GM23338 (cell line): ENCODE measurements around the gene CRADD. TPM values are rescaled to one million over a fixed set of nuclear protein-coding genes. Genes with fewer than 3 reads are reported as not detected.

ENCODE experiments used
- ATAC-seq: fragments of 200-7000 bp; cut with Tn5 transposase; 3 replicates; pipeline ENCODE4 v1.9.1; 2020
- DNase-seq: peaks from one replicate; pipeline ENCODE4 v3.0.0-alpha.2; 2015; ENCODE audit warnings: low spot score
- H2AFZ ChIP-seq: fragments of 200-600 bp; sonication (generic); 2 replicates; pipeline ENCODE4 v1.8.0; 2016; ENCODE audit warnings: antibody characterized with exemption, mild to moderate bottlenecking, moderate library complexity
- H3F3A ChIP-seq: fragments of 200-600 bp; sonication (generic); replicated peaks from 2 replicates; pipeline ENCODE4 v1.8.0; 2017; ENCODE audit warnings: antibody characterized with exemption, mixed run types, low read depth
- H3K27ac ChIP-seq: fragments of 200-600 bp; sonication (generic); 2 replicates; pipeline ENCODE4 v1.6.1; 2016; ENCODE audit warnings: low read depth
- H3K27me3 ChIP-seq: fragments of 200-600 bp; sonication (generic); 2 replicates; pipeline ENCODE4 v1.8.0; 2016; ENCODE audit warnings: mild to moderate bottlenecking, mixed run types, moderate library complexity; ENCODE audit not compliant: insufficient read depth
- H3K36me3 ChIP-seq: fragments of 200-600 bp; sonication (generic); 2 replicates; pipeline ENCODE4 v1.8.0; 2016; ENCODE audit warnings: mild to moderate bottlenecking; ENCODE audit not compliant: insufficient read depth
- H3K4me1 ChIP-seq: fragments of 200-600 bp; sonication (generic); 2 replicates; pipeline ENCODE4 v1.8.0; 2016; ENCODE audit warnings: mild to moderate bottlenecking, moderate library complexity; ENCODE audit not compliant: insufficient read depth
- H3K4me2 ChIP-seq: fragments of 200-600 bp; sonication (generic); 2 replicates; pipeline ENCODE4 v1.7.1; 2017; ENCODE audit warnings: mixed run types
- H3K4me3 ChIP-seq: fragments of 200-600 bp; sonication (generic); 2 replicates; pipeline ENCODE4 v1.6.1; 2016; ENCODE audit warnings: mixed run types
- H3K79me2 ChIP-seq: fragments of 200-600 bp; sonication (generic); replicated peaks from 2 replicates; pipeline ENCODE4 v1.8.0; 2017; ENCODE audit warnings: mild to moderate bottlenecking; ENCODE audit not compliant: insufficient read depth
- H3K9me2 ChIP-seq: fragments of 200-600 bp; sonication (generic); 2 replicates; pipeline ENCODE4 v1.8.0; 2017; ENCODE audit not compliant: insufficient read depth
- H4K20me1 ChIP-seq: fragments of 200-600 bp; sonication (generic); replicated peaks from 2 replicates; pipeline ENCODE4 v1.8.0; 2017; ENCODE audit warnings: mild to moderate bottlenecking; ENCODE audit not compliant: insufficient read depth
- H3K27ac Mint-ChIP-seq: 2 replicates; pipeline ENCODE4 v1.8.0; 2020; ENCODE audit warnings: inconsistent platforms, mild to moderate bottlenecking, moderate library complexity, mixed read lengths
- H3K27me3 Mint-ChIP-seq: 3 replicates; pipeline ENCODE4 v1.8.0; 2022; ENCODE audit warnings: low read depth, mild to moderate bottlenecking, moderate library complexity, mixed read lengths, inconsistent platforms; ENCODE audit not compliant: insufficient read depth, poor library complexity
- H3K36me3 Mint-ChIP-seq: 3 replicates; pipeline ENCODE4 v1.8.0; 2021; ENCODE audit warnings: low read depth, mild to moderate bottlenecking, inconsistent platforms, moderate library complexity, mixed read lengths
- H3K4me1 Mint-ChIP-seq: 3 replicates; pipeline ENCODE4 v1.8.0; 2020; ENCODE audit warnings: mild to moderate bottlenecking, inconsistent platforms, mixed read lengths
- H3K4me3 Mint-ChIP-seq: 3 replicates; pipeline ENCODE4 v1.8.0; 2021; ENCODE audit warnings: moderate library complexity, mild to moderate bottlenecking, inconsistent platforms, mixed read lengths
- H3K9me3 Mint-ChIP-seq: 3 replicates; pipeline ENCODE4 v1.8.0; 2020; ENCODE audit warnings: moderate library complexity, mild to moderate bottlenecking, inconsistent platforms, mixed read lengths
- CREB1 ChIP-seq: fragments of 250-450 bp; sonication (Bioruptor Pico); IDR thresholded peaks from 2 replicates; pipeline ENCODE4 v1.5.0; 2020; ENCODE audit warnings: low read depth, mild to moderate bottlenecking, moderate library complexity
- POLR2AphosphoS5 ChIP-seq: IDR thresholded peaks from 2 replicates; pipeline ENCODE4 v1.6.1; 2016; ENCODE audit warnings: antibody characterized with exemption, low read depth
- STAT1 ChIP-seq: IDR thresholded peaks from one replicate; pipeline ENCODE4 v1.6.1; 2016; ENCODE audit warnings: antibody characterized with exemption; ENCODE audit not compliant: unreplicated experiment
- ZNF114 ChIP-seq: fragments of 250-450 bp; sonication (Bioruptor Pico); IDR thresholded peaks from 2 replicates; pipeline ENCODE4 v1.5.0; 2020; ENCODE audit warnings: mild to moderate bottlenecking, moderate library complexity
- polyA plus RNA-seq: library from polyadenylated mRNA; unstranded; fragments of >200 nt; fragmentation: Nextera tagmentation; extraction: Ambion mirVana; gene quantifications from 2 replicates; pipeline ENCODE4 v1.2.1, GENCODE V29; 2016
- total RNA-seq: library from RNA; depleted of rRNA; stranded (reverse); fragments of >200 nt; shearing (Covaris generic); gene quantifications from 2 replicates; pipeline ENCODE4 v1.2.3, GENCODE V29; 2014
- TF ChIP-seq, protein P1 (sequence below): fragments of 250-450 bp; sonication (Bioruptor Pico); IDR thresholded peaks from 2 replicates; pipeline ENCODE4 v1.5.0; 2020; ENCODE audit warnings: mild to moderate bottlenecking, moderate library complexity
- TF ChIP-seq, protein P2 (sequence below): IDR thresholded peaks from 2 replicates; pipeline ENCODE4 v1.6.1; 2016; ENCODE audit warnings: antibody characterized with exemption

CRADD gene
- total and polyA plus RNA-seq, 2 experiments from 2014 or later, result 6.3 to 27.9 TPM

DNA sequence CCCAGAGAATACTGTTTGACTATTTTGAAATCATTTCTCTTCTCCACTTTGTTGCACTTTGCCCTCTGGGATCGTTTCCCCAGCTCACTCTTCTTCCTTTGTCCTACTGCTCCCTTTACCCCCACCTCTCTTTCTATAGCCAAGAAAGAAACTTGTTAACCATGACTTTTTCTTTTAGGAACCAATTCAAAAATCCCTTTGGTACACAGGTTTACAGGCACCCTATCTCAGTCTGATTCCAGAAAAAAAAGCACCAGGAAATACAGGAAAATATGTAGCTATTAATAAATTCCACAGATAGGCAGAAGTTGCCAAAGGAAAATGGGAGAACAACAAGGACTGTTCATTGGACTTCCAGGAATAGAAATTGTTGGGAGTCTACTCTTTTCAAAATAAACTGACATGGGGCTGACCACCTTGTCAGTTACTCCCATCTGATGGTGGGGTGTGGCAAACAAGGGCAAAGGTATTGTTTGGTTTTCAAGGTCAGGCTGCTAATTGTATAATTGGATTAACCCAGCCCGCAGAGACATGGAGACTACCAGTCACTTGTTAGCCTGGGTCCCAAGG lies 82.4 kb downstream of the CRADD start:
- Histone ChIP-seq H4K20me1 (no peaks in the 10 kb centered on the region), H3F3A (no peaks in the 10 kb centered on the region), H3K4me2 (no peak overlapping the region), H3K27me3 (no peaks in the 10 kb centered on the region), H3K27ac (no peak overlapping the region), H3K36me3 (no peaks in the 10 kb centered on the region), H3K4me1 (peaks cover 8% of the 10 kb centered on the region), H3K79me2 (no peaks in the 10 kb centered on the region), H2AFZ (no peak overlapping the region), H3K4me3 (no peak overlapping the region), H3K9me2 (no peaks in the 10 kb centered on the region)
- no peak for ATAC-seq
- TF ChIP-seq STAT1 (no peak), ZNF114 (CRISPR knock-in tag) (no peak), CREB1 (CRISPR knock-in tag) (no peak)
- TF ChIP-seq, protein P1, sequence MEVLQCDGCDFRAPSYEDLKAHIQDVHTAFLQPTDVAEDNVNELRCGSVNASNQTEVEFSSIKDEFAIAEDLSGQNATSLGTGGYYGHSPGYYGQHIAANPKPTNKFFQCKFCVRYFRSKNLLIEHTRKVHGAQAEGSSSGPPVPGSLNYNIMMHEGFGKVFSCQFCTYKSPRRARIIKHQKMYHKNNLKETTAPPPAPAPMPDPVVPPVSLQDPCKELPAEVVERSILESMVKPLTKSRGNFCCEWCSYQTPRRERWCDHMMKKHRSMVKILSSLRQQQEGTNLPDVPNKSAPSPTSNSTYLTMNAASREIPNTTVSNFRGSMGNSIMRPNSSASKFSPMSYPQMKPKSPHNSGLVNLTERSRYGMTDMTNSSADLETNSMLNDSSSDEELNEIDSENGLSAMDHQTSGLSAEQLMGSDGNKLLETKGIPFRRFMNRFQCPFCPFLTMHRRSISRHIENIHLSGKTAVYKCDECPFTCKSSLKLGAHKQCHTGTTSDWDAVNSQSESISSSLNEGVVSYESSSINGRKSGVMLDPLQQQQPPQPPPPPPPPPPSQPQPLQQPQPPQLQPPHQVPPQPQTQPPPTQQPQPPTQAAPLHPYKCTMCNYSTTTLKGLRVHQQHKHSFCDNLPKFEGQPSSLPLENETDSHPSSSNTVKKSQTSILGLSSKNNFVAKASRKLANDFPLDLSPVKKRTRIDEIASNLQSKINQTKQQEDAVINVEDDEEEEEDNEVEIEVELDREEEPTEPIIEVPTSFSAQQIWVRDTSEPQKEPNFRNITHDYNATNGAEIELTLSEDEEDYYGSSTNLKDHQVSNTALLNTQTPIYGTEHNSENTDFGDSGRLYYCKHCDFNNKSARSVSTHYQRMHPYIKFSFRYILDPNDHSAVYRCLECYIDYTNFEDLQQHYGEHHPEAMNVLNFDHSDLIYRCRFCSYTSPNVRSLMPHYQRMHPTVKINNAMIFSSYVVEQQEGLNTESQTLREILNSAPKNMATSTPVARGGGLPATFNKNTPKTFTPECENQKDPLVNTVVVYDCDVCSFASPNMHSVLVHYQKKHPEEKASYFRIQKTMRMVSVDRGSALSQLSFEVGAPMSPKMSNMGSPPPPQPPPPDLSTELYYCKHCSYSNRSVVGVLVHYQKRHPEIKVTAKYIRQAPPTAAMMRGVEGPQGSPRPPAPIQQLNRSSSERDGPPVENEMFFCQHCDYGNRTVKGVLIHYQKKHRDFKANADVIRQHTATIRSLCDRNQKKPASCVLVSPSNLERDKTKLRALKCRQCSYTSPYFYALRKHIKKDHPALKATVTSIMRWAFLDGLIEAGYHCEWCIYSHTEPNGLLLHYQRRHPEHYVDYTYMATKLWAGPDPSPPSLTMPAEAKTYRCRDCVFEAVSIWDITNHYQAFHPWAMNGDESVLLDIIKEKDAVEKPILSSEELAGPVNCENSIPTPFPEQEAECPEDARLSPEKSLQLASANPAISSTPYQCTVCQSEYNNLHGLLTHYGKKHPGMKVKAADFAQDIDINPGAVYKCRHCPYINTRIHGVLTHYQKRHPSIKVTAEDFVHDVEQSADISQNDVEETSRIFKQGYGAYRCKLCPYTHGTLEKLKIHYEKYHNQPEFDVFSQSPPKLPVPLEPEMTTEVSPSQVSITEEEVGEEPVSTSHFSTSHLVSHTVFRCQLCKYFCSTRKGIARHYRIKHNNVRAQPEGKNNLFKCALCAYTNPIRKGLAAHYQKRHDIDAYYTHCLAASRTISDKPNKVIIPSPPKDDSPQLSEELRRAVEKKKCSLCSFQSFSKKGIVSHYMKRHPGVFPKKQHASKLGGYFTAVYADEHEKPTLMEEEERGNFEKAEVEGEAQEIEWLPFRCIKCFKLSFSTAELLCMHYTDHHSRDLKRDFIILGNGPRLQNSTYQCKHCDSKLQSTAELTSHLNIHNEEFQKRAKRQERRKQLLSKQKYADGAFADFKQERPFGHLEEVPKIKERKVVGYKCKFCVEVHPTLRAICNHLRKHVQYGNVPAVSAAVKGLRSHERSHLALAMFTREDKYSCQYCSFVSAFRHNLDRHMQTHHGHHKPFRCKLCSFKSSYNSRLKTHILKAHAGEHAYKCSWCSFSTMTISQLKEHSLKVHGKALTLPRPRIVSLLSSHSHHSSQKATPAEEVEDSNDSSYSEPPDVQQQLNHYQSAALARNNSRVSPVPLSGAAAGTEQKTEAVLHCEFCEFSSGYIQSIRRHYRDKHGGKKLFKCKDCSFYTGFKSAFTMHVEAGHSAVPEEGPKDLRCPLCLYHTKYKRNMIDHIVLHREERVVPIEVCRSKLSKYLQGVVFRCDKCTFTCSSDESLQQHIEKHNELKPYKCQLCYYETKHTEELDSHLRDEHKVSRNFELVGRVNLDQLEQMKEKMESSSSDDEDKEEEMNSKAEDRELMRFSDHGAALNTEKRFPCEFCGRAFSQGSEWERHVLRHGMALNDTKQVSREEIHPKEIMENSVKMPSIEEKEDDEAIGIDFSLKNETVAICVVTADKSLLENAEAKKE (CRISPR knock-in tag), result no peak
- DNase-seq, result no peak
- peaks cover 3% of the 10 kb centered on the region for H3K27me3 Mint-ChIP-seq
- peaks cover 24% of the 10 kb centered on the region for H3K4me1 Mint-ChIP-seq
- no peak overlapping the region for H3K27ac Mint-ChIP-seq
- peaks cover 3% of the 10 kb centered on the region for H3K36me3 Mint-ChIP-seq
- H3K9me3 Mint-ChIP-seq, result peaks cover 9% of the 10 kb centered on the region
- H3K4me3 Mint-ChIP-seq, result no peak overlapping the region

DNA sequence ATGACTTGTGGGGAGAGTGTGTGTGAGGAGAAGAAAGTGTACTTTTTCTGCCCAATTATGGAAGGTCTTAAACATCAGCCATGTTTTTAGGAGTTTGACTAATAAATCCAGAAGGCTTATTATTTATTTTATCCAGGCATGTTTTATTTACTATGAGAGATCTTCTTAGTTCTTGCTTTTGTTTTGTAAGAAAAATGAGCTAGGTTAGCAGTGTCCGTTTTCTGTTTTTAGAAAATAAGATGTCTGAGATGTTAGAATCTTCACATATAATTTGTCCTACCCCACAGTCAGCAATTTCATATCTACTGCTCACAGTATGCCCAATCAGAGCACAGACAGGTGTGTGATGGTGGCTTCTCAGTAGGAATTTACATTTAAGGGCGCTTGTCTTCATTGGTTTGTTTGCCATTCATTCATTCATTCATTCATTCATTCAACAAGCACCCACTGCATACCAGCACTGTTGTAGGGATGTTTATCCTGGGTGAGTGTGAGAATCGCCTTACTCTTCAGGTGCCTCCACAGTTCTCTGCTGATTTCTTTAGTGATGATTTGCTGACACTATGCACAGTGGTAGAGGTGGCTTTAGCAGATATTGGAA lies 83.2 kb downstream of the CRADD start:
- Histone ChIP-seq H3K27ac (no peak overlapping the region), H4K20me1 (no peaks in the 10 kb centered on the region), H3K4me1 (peaks cover 8% of the 10 kb centered on the region), H3K27me3 (no peaks in the 10 kb centered on the region), H3F3A (no peaks in the 10 kb centered on the region), H2AFZ (no peak overlapping the region), H3K79me2 (no peaks in the 10 kb centered on the region), H3K4me3 (no peak overlapping the region), H3K4me2 (no peak overlapping the region), H3K9me2 (no peaks in the 10 kb centered on the region), H3K36me3 (no peaks in the 10 kb centered on the region)
- Mint-ChIP-seq H3K27me3 (peaks cover 3% of the 10 kb centered on the region), H3K27ac (no peak overlapping the region), H3K9me3 (0 out of 3 replicates have a peak, but pooled peaks cover under 1% of the 10 kb centered on the region), H3K4me3 (no peak overlapping the region), H3K36me3 (no peaks in the 10 kb centered on the region), H3K4me1 (peaks cover 26% of the 10 kb centered on the region)
- ATAC-seq (no peak), DNase-seq (no peak)
- TF ChIP-seq, protein P2, sequence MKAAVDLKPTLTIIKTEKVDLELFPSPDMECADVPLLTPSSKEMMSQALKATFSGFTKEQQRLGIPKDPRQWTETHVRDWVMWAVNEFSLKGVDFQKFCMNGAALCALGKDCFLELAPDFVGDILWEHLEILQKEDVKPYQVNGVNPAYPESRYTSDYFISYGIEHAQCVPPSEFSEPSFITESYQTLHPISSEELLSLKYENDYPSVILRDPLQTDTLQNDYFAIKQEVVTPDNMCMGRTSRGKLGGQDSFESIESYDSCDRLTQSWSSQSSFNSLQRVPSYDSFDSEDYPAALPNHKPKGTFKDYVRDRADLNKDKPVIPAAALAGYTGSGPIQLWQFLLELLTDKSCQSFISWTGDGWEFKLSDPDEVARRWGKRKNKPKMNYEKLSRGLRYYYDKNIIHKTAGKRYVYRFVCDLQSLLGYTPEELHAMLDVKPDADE, result no peak
- TF ChIP-seq POLR2AphosphoS5 (no peak), STAT1 (no peak), CREB1 (CRISPR knock-in tag) (no peak)
